HEK293 (cell line): ENCODE measurements around the gene UMAD1.
A peak's percentile ranks its signal among the peaks of the same experiment; 100 is the strongest.

Experiments used
- KLF10 ChIP-seq: fragments of 450-650 bp; IDR thresholded peaks from 2 replicates; pipeline ENCODE4 v1.5.1; 2018; ENCODE audit warnings: missing biosample characterization, mild to moderate bottlenecking, missing genetic modification characterization
- YY1 ChIP-seq: fragments of 450-650 bp; formaldehyde crosslinking; IDR thresholded peaks from 2 replicates; pipeline ENCODE4 v1.5.1; 2018; ENCODE audit warnings: missing biosample characterization, missing genetic modification characterization
- ZNF146 ChIP-seq: fragments of 450-650 bp; formaldehyde crosslinking; IDR thresholded peaks from 2 replicates; pipeline ENCODE4 v1.5.1; 2016; ENCODE audit warnings: missing biosample characterization, missing genetic modification characterization
- ZNF23 ChIP-seq: fragments of 450-650 bp; formaldehyde crosslinking; IDR thresholded peaks from 2 replicates; pipeline ENCODE4 v1.5.1; 2016; ENCODE audit warnings: missing biosample characterization, missing genetic modification characterization, borderline replicate concordance
- ZNF24 ChIP-seq: fragments of 450-650 bp; formaldehyde crosslinking; IDR thresholded peaks from 2 replicates; pipeline ENCODE4 v1.5.1; 2016; ENCODE audit warnings: missing biosample characterization, missing genetic modification characterization
- ZNF324 ChIP-seq: fragments of 450-650 bp; formaldehyde crosslinking; IDR thresholded peaks from 2 replicates; pipeline ENCODE4 v1.5.1; 2016; ENCODE audit warnings: missing biosample characterization, missing genetic modification characterization
- ZNF521 ChIP-seq: fragments of 450-650 bp; formaldehyde crosslinking; IDR thresholded peaks from 2 replicates; pipeline ENCODE4 v1.5.1; 2017; ENCODE audit warnings: missing biosample characterization, mild to moderate bottlenecking, missing genetic modification characterization
- ZNF623 ChIP-seq: fragments of 450-650 bp; formaldehyde crosslinking; IDR thresholded peaks from 2 replicates; pipeline ENCODE4 v1.5.1; 2016; ENCODE audit warnings: missing biosample characterization, missing genetic modification characterization
- ZNF791 ChIP-seq: fragments of 450-650 bp; formaldehyde crosslinking; IDR thresholded peaks from 2 replicates; pipeline ENCODE4 v1.5.1; 2016; ENCODE audit warnings: missing biosample characterization, missing genetic modification characterization
- TF ChIP-seq, protein P1 (sequence below): fragments of 450-650 bp; formaldehyde crosslinking; IDR thresholded peaks from 2 replicates; pipeline ENCODE4 v1.5.1; 2016; ENCODE audit warnings: missing biosample characterization, missing genetic modification characterization
- TF ChIP-seq, protein P2 (sequence below): fragments of 450-650 bp; formaldehyde crosslinking; IDR thresholded peaks from 2 replicates; pipeline ENCODE4 v1.5.1; 2016; ENCODE audit warnings: missing biosample characterization, missing genetic modification characterization
- TF ChIP-seq, protein P3 (sequence below): fragments of 450-650 bp; formaldehyde crosslinking; IDR thresholded peaks from 2 replicates; pipeline ENCODE4 v1.5.1; 2016; ENCODE audit warnings: missing biosample characterization, missing genetic modification characterization
- TF ChIP-seq, protein P4 (sequence below): fragments of 450-650 bp; formaldehyde crosslinking; IDR thresholded peaks from 2 replicates; pipeline ENCODE4 v1.5.1; 2016; ENCODE audit warnings: missing biosample characterization, missing genetic modification characterization

DNA sequence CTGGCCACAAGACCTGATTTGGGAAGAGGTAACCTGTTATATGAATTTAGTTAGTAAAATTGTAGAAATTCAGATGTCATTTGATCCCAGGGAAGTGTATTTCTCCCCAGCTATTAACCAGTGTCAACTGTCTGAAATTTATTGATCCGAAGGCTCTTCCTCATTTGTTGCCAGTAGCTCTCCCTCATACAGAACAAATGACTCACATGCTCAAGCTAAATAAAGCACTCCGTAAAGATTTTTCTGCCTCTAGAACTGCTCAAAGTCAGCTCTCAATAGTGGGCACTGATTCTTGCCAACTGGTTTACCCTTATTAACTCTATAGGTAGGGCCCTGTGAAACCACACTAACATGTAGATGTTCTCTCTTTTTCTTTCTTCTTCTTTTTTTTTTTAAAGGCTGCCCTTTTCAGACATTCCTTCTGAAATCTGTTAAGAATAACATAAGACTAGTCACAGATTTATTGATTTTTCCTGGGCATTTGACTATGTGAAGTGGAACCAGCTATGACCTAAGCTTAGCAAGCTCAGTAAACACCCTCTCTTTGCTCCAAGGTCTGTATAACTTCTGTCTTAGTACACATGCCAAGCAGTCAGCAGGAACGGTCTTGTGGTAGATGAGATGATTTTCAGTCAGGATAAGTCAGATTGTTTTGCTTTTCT lies 56.0 kb downstream of the UMAD1 start:
- TF ChIP-seq, protein P1, sequence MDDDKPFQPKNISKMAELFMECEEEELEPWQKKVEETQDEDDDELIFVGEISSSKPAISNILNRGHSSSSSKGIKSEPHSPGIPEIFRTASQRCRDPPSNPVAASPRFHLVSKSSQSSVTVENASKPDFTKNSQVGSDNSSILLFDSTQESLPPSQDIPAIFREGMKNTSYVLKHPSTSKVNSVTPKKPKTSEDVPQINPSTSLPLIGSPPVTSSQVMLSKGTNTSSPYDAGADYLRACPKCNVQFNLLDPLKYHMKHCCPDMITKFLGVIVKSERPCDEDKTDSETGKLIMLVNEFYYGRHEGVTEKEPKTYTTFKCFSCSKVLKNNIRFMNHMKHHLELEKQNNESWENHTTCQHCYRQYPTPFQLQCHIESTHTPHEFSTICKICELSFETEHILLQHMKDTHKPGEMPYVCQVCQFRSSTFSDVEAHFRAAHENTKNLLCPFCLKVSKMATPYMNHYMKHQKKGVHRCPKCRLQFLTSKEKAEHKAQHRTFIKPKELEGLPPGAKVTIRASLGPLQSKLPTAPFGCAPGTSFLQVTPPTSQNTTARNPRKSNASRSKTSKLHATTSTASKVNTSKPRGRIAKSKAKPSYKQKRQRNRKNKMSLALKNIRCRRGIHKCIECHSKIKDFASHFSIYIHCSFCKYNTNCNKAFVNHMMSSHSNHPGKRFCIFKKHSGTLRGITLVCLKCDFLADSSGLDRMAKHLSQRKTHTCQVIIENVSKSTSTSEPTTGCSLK (tag by site-specific recombination), result no peak
- TF ChIP-seq ZNF623 (tag by site-specific recombination), result no peak
- TF ChIP-seq, protein P2, sequence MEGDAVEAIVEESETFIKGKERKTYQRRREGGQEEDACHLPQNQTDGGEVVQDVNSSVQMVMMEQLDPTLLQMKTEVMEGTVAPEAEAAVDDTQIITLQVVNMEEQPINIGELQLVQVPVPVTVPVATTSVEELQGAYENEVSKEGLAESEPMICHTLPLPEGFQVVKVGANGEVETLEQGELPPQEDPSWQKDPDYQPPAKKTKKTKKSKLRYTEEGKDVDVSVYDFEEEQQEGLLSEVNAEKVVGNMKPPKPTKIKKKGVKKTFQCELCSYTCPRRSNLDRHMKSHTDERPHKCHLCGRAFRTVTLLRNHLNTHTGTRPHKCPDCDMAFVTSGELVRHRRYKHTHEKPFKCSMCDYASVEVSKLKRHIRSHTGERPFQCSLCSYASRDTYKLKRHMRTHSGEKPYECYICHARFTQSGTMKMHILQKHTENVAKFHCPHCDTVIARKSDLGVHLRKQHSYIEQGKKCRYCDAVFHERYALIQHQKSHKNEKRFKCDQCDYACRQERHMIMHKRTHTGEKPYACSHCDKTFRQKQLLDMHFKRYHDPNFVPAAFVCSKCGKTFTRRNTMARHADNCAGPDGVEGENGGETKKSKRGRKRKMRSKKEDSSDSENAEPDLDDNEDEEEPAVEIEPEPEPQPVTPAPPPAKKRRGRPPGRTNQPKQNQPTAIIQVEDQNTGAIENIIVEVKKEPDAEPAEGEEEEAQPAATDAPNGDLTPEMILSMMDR (tag by site-specific recombination), result no peak
- no peak for TF ChIP-seq YY1 (tag by site-specific recombination)
- no peak for TF ChIP-seq ZNF791
- TF ChIP-seq ZNF23 (tag by site-specific recombination), result no peak
- no peak for TF ChIP-seq ZNF24
- TF ChIP-seq, protein P3, sequence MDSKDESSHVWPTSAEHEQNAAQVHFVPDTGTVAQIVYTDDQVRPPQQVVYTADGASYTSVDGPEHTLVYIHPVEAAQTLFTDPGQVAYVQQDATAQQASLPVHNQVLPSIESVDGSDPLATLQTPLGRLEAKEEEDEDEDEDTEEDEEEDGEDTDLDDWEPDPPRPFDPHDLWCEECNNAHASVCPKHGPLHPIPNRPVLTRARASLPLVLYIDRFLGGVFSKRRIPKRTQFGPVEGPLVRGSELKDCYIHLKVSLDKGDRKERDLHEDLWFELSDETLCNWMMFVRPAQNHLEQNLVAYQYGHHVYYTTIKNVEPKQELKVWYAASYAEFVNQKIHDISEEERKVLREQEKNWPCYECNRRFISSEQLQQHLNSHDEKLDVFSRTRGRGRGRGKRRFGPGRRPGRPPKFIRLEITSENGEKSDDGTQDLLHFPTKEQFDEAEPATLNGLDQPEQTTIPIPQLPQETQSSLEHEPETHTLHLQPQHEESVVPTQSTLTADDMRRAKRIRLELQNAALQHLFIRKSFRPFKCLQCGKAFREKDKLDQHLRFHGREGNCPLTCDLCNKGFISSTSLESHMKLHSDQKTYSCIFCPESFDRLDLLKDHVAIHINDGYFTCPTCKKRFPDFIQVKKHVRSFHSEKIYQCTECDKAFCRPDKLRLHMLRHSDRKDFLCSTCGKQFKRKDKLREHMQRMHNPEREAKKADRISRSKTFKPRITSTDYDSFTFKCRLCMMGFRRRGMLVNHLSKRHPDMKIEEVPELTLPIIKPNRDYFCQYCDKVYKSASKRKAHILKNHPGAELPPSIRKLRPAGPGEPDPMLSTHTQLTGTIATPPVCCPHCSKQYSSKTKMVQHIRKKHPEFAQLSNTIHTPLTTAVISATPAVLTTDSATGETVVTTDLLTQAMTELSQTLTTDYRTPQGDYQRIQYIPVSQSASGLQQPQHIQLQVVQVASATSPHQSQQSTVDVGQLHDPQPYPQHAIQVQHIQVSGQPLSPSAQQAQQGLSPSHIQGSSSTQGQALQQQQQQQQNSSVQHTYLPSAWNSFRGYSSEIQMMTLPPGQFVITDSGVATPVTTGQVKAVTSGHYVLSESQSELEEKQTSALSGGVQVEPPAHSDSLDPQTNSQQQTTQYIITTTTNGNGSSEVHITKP, result 0 out of 2 replicates have a peak, but pooled peaks have one; percentile 13
- no peak for TF ChIP-seq ZNF146 (tag by site-specific recombination)
- no peak for TF ChIP-seq ZNF324
- TF ChIP-seq, protein P4, sequence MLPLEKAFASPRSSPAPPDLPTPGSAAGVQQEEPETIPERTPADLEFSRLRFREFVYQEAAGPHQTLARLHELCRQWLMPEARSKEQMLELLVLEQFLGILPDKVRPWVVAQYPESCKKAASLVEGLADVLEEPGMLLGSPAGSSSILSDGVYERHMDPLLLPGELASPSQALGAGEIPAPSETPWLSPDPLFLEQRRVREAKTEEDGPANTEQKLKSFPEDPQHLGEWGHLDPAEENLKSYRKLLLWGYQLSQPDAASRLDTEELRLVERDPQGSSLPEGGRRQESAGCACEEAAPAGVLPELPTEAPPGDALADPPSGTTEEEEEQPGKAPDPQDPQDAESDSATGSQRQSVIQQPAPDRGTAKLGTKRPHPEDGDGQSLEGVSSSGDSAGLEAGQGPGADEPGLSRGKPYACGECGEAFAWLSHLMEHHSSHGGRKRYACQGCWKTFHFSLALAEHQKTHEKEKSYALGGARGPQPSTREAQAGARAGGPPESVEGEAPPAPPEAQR (tag by site-specific recombination), result no peak
- TF ChIP-seq KLF10 (tag by site-specific recombination), result no peak
- no peak for TF ChIP-seq ZNF521 (tag by site-specific recombination)
